Measurements from ENCODE around the gene F8.

DNA sequence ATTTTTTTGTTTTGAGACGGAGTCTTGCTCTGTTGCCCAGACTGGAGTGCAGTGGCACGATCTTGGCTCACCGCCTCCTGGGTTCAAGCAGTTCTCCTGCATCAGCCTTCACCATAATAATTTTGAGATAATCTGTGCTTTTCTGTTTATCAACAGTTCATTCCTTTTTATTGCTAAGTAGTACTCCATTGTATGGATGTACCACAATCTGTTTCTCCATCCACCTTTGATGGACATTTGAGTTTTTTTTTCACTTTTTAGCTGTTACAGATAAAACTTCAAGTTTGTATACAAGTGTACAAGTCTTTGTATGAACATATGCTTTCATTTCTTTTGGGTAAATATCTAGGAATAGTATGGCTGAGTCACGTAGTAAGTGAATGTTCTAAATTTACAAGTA is 13.2 kb upstream of the F8 start:
- TF ChIP-seq POLR2AphosphoS5 (IDR thresholded peaks at IDR 0.05; ENCODE audit: low read depth, low read length) = no peak
- TF ChIP-seq, protein P1, sequence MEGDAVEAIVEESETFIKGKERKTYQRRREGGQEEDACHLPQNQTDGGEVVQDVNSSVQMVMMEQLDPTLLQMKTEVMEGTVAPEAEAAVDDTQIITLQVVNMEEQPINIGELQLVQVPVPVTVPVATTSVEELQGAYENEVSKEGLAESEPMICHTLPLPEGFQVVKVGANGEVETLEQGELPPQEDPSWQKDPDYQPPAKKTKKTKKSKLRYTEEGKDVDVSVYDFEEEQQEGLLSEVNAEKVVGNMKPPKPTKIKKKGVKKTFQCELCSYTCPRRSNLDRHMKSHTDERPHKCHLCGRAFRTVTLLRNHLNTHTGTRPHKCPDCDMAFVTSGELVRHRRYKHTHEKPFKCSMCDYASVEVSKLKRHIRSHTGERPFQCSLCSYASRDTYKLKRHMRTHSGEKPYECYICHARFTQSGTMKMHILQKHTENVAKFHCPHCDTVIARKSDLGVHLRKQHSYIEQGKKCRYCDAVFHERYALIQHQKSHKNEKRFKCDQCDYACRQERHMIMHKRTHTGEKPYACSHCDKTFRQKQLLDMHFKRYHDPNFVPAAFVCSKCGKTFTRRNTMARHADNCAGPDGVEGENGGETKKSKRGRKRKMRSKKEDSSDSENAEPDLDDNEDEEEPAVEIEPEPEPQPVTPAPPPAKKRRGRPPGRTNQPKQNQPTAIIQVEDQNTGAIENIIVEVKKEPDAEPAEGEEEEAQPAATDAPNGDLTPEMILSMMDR (IDR thresholded peaks at IDR 0.05) = no peak
